ENCODE measurements around the gene FIS1. TPM values are rescaled to one million over a fixed set of nuclear protein-coding genes. Genes with fewer than 3 reads are reported as not detected.
"Not testable (repeated sequence)": the region's sequence is repeated elsewhere in the genome, so short reads cannot be mapped to it uniquely, and the experiment has no call there.

Gene FIS1
- 125 TPM for polyA plus RNA-seq (2012; ENCODE audit: insufficient read depth, insufficient read length)

GRCh38 chr7:101244375-101245146, at the start of gene FIS1:
Gene FIS1, minus strand, starts transcription at chr7:101245081. Its CDS starts 77 bp downstream, at chr7:101245004.
- H3K4me3 ChIP-seq (ENCODE audit: low read length) = peak within 1 kb of the TSS; percentile 99
- peak; percentile 83 for DNase-seq (ENCODE audit: low read depth, low spot score)

GRCh38 chr7:101294039-101294831, 49.4 kb upstream of the FIS1 start:
- DNase-seq (ENCODE audit: low read depth, low spot score) = no peak
- H3K4me3 ChIP-seq (ENCODE audit: low read length) = no peak overlapping the region

DNA sequence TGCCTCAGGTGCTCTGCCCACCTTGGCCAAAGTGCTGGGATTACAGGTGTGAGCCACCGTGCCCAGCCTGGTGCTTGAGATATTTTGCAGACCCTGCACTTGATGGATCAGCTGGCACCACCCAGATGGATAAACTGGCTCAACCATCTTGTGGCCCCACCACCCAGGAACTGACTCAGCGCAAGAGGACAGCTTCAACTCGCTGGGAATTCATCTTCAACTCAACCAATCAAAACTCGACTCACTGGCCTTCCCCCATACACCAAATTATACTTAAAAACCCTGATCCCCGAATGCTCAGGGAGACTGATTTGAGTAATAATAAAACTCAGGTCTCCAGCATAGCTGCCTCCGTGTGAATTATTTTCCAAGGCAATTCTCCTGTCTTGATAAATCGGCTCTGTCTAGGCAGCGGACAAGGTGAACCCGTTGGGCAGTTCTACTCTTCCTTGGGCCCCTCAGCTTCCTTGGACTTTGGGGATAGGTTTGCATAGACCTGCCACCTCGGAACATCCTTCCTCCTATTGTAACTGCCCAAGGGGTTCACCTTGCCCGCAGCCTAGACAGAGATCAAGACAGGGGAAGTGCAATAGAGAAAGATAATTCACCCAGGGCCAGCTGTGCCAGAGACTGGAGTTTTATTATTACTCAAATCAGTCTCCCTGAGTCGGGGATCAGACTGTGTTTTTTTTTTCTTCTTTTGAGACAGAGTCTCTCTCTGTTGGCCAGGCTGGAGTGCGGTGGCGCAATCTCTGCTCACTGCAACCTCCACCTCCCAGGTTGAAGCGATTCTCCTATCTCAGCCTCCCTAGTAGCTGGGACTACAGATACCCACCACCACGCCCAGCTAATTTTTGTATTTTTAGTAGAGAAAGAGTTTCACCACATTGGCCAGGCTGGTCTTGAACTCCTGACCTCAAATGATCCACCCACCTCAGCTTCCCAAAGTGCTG, 48.5 kb upstream of the FIS1 start:
- not testable (repeated sequence) for H3K4me3 ChIP-seq (ENCODE audit: low read length)

GRCh38 chr7:101292566-101292965, 47.7 kb upstream of the FIS1 start:
- not testable (repeated sequence) for H3K4me3 ChIP-seq (ENCODE audit: low read length); DNase-seq (ENCODE audit: low read depth, low spot score)

More for the DNA sequence above, 48.5 kb upstream of the FIS1 start:
- DNase-seq (ENCODE audit: low read depth, low spot score) = not testable (repeated sequence)

DNA sequence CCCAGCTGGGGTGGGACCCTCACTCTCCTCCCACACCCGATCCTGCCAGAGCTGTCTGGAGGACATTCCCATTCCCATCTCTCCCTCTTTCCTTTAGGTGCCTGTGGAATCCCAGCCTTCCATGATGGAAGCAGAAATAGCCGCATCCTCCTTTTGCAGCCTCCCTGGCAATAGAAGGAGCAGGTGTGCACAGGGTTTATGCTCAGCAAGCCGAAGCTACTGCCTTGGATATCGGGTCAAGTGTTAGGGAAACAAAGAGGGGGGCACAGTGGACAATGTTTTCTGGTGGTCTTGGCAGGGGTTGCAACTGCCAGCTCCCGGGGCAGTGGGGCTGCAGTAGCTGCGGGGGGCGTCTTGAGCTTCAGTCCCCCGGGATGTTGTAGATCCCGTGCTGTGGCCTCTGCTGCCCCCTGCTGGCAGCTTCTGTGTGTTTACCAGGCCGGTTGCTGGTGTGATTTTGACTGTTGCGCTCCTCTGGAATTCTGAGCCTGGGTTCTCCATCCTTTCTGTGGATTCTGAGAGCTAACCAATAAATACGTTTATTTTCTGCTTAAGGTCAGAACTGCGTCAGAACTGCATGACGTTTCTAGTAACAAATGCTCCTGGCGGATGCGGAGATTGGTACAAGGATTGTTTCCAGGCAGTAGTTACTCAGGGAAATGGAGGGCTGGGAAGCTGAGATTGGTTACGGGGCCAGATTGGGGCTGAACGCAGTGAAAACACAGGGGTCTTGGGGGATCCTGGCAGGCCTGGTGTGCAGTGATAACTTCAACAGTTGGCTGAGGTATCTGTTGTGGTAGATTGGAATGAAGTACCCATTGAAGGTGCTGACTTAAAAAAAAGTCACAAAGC, 45.5 kb upstream of the FIS1 start:
- not testable (repeated sequence) for H3K4me3 ChIP-seq (ENCODE audit: low read length)
- peak; percentile 11 for DNase-seq (ENCODE audit: low read depth, low spot score)

- DNase-seq (ENCODE audit: low read depth, low spot score); H3K4me3 ChIP-seq (ENCODE audit: low read length): not testable (repeated sequence)
These were observed 44.8 kb upstream of the FIS1 start for GRCh38 chr7:101289687-101290086.

- no peak for DNase-seq (ENCODE audit: low read depth, low spot score)
- H3K4me3 ChIP-seq (ENCODE audit: low read length) = no peak overlapping the region
These were observed 43.6 kb upstream of the FIS1 start for GRCh38 chr7:101288439-101288838.

DNA sequence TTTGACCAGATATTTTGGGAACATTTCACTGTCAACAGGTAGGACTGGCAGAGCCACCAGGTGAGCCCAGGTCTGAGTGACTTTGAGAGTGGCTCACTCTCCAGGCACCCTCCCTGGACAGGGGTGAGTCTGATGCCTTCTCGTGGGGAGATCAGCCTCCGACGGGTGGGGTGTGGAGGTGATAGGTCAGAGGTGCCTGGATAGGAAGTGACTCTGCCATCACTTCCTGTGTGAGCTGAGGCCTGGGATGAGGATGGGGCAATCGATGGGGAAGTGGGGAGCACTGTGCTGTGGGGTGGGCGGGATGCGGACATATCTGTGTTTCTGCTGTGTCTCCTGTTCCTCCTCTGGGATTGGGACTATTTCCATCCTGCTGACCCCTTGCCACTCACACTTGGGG, 42.2 kb upstream of the FIS1 start:
- DNase-seq (ENCODE audit: low read depth, low spot score) = no peak
- H3K4me3 ChIP-seq (ENCODE audit: low read length) = no peak overlapping the region

DNA sequence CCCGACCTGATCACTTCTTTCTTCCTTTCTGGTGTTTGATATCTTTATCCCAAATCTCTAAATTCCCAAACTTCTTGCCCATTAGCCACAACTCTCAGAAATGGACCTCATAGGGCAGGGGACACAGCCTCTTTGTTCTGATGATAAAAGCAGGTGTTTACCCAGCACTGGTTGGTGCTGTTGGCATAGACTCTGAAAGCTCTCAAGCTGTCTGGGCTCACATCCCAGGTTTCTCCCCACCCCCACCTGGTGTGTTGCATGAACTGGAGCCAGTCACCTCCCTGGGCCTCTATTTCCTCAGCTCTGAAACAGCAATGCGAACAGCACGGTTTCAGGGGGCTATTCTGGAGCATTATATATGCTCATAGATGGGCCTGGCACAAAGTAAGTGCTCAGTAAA, 41.0 kb upstream of the FIS1 start:
- not testable (repeated sequence) for H3K4me3 ChIP-seq (ENCODE audit: low read length); DNase-seq (ENCODE audit: low read depth, low spot score)

DNA sequence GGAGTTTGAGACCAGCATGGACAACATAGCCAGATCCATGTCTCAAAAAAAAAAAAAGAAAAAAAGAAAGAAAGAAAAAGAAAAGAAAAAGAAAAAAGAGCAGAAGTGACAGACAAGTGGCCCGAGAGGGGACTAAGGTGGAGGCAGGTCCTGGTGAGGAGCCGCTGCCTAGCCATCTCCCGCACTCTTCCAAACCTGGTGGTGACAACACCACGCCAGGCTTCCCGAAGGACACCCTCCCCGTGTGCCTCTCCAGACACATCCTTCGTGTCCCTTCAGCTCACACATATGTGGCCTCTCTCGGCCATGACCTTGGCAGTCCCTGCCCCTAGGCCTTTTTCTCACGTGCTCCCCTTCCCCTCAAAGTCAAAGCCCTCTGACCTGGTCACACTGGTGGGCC, 40.3 kb upstream of the FIS1 start:
- no peak for DNase-seq (ENCODE audit: low read depth, low spot score)
- H3K4me3 ChIP-seq (ENCODE audit: low read length) = no peak overlapping the region

GRCh38 chr7:101280912-101281311, 36.0 kb upstream of the FIS1 start:
- not testable (repeated sequence) for H3K4me3 ChIP-seq (ENCODE audit: low read length); DNase-seq (ENCODE audit: low read depth, low spot score)

DNA sequence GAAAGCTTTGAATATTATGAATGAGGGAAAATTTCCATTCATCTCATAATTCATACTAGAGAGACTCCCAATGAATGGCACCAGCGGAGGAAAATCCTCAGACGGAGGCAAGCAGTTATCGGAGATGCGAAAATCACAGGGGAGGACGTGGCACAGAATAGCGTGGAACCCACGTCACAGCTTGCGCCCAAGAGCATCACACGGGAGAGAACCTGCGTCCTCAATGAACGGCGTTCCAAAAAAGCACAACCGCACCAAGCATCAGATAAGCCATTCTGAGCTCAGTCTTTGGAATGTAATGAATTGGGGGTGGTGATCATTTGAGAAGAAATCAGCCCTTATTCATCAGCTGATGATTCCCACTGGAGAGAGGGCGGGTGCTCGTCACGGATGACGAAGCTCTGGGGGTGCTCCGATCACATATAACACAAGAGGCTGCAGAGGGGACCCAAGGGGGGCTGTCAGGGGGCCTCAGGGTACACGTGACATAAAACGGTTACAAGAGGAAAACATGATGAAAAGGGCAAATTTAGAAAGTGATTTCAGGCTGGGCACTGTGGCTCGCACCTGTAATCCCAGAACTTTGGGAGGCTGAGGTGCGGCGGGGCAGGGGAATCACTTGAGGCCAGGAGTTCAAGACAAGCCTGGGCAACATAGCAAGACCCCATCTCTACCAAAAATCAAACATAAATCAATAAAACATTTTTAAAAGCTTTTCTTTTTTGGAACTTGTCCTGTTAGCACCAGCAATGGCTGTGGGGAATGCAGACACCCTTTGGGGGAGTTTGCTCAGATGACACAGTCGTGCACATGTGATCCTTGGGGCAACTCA, 33.8 kb upstream of the FIS1 start:
- H3K4me3 ChIP-seq (ENCODE audit: low read length) = no peak overlapping the region
- DNase-seq (ENCODE audit: low read depth, low spot score) = no peak

GRCh38 chr7:101277155-101277554, 32.3 kb upstream of the FIS1 start:
- DNase-seq (ENCODE audit: low read depth, low spot score) = no peak
- H3K4me3 ChIP-seq (ENCODE audit: low read length) = no peak overlapping the region

GRCh38 chr7:101273206-101273605, 28.3 kb upstream of the FIS1 start:
- DNase-seq (ENCODE audit: low read depth, low spot score) = no peak
- H3K4me3 ChIP-seq (ENCODE audit: low read length) = no peak overlapping the region

DNA sequence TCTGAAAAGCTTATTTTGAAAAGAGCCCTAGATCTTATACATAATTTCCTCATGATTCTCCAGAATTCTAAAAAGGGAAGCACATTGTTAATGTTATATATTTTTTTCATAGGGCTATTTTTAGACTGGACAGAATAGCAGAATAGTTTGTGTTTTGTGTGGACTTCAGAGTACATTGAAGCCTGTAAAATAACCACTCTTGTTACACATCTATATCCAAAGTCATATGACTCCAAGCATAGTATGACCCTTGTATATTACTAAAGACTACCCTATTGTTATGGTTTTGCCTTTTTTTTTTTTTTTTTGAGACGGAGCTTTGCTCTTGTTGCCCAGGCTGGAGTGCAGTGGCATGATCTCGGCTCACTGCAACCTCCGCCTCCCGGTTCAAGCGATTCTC, 26.1 kb upstream of the FIS1 start:
- DNase-seq (ENCODE audit: low read depth, low spot score) = no peak

GRCh38 chr7:101269664-101270063, 24.8 kb upstream of the FIS1 start:
- no peak overlapping the region for H3K4me3 ChIP-seq (ENCODE audit: low read length)
- DNase-seq (ENCODE audit: low read depth, low spot score) = no peak

More for the DNA sequence above, 26.1 kb upstream of the FIS1 start:
- H3K4me3 ChIP-seq (ENCODE audit: low read length) = no peak overlapping the region

All from Jurkat, Clone E6-1 (cell line).